Hair follicle dermal papilla cell (primary cell): ENCODE data around the gene EMC1. TPM values are rescaled to one million over a fixed set of nuclear protein-coding genes. Genes with fewer than 3 reads are reported as not detected.

Experiments used
- total RNA-seq: library from RNA; depleted of rRNA; stranded (reverse); fragments of >200 nt; gene quantifications from 2 replicates; pipeline ENCODE4 v1.2.3, GENCODE V29; 2012

EMC1 gene
- total RNA-seq = 69.8 and 71.9 TPM in 2 replicates

GRCh38 chr1:19251305-19252196, at the start of gene EMC1, which contains the start of gene MRTO4:
Gene EMC1, minus strand, starts transcription at chr1:19251524. Its CDS starts 15 bp downstream, at chr1:19251509.
Gene MRTO4, plus strand, starts transcription at chr1:19251805. Its CDS starts 31 bp downstream, at chr1:19251836.

GRCh38 chr1:19288324-19289241, 37.3 kb upstream of the EMC1 start, which contains the start of gene AKR7A3:
Gene AKR7A3, minus strand, starts transcription at chr1:19288770. Its CDS starts 61 bp downstream, at chr1:19288709.

GRCh38 chr1:19209990-19210771, 41.1 kb downstream of the EMC1 start, which contains the start of gene UBR4:
Gene UBR4, minus strand, starts transcription at chr1:19210266. Its CDS starts 18 bp downstream, at chr1:19210248.

Other genes starting within 250 kb of the EMC1 start
- gene UBR4, start 41.3 kb downstream of the EMC1 start, total RNA-seq = 137 and 181 TPM in 2 replicates
- 16.4 and 17.4 TPM in 2 replicates for gene MRTO4, start 281 bp upstream of the EMC1 start, total RNA-seq
- gene AKR7A3, start 37.2 kb upstream of the EMC1 start, total RNA-seq = 0.85 and 1.1 TPM in 2 replicates
- gene AKR7A2, start 60.6 kb upstream of the EMC1 start, total RNA-seq = 69.8 and 87.4 TPM in 2 replicates
- gene SLC66A1, start 60.8 kb upstream of the EMC1 start, total RNA-seq = 24.2 and 25.6 TPM in 2 replicates
- gene CAPZB, start 234.0 kb upstream of the EMC1 start, total RNA-seq = 186 and 205 TPM in 2 replicates